COLO668 (cell line): ENCODE results near the gene R3HDM2.
"Not testable (repeated sequence)": the region's sequence is repeated elsewhere in the genome, so short reads cannot be mapped to it uniquely, and the experiment has no call there.

Source experiments
- DNase-seq: peaks from one replicate; lab custom pipeline; 2025; ENCODE audit not compliant: unreplicated experiment; lab: John Stamatoyannopoulos, UW

R3HDM2 gene

DNA sequence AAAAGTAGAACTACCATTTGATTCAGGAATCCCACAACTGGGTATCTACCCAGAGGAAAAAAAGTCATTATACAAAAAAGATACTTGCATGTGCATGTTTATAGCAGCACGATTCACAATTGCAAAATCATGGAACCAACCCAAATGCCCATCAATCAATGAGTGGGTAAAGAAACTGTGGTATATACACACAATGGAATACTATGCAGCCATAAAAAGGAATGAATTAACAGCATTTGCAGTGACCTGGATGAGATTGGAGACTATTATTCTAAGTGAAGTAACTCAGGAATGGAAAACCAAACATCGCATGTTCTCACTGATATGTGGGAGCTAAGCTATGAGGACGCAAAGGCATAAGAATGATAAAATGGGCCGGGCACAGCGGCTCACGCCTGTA lies 154.6 kb downstream of the R3HDM2 start:
- not testable (repeated sequence) for DNase-seq

DNA sequence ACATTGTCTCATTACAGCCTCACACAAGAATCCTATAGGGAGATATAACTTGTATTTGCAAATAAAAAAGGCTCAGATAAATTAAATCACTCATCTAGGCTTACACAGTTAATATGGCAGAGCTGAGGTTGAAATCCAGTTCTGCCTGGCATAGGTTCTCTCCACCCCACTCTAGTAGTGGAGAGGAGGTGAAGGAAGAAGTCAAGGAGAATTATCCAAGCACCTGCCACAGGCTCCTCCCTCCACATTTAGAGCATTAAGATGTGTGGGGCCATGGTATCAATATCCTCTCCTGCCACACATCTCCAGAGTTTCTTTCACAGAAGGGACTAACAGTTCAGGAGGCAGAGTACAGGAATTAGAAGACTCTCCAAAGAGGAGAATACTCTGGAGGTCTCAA lies 157.3 kb downstream of the R3HDM2 start:
- DNase-seq: no peak

DNA sequence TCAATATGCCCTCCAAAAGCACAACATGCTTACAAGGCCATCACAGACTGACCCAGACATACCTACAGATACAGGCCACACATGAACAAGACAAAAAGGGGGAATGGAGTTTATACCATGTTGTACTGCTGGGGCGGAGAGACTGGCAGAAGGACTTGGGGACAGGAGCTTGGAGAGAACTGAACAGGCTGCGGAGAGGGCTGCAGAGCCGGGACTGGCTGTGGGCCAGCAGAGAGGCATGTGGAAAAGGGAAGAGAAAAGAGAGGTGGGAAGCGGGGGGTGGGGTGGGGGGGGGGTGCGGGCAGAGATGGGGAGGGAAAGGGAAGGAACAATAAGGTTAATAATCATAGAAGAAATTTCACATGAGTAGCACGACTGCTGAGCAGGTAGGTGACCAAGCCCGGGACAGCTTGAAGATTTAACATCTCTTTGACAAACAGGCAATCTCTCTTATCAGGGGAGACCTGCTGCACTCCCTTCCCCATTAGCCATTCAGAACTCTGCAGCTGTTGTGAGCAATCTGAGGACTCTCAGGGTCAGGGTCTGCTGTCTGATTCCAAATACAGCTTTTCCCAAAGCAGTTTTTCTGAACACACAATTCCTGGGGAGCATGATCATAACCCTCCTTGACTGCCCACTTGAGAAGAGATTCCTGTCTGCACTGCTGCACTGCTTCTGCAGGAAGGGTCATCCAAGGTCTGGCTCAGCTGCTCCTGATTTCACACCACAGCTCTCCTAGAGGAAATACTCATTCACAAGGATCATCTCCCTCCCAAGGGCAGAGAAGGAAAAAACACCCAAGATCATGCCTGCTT lies 158.3 kb downstream of the R3HDM2 start:
- no peak for DNase-seq

DNA sequence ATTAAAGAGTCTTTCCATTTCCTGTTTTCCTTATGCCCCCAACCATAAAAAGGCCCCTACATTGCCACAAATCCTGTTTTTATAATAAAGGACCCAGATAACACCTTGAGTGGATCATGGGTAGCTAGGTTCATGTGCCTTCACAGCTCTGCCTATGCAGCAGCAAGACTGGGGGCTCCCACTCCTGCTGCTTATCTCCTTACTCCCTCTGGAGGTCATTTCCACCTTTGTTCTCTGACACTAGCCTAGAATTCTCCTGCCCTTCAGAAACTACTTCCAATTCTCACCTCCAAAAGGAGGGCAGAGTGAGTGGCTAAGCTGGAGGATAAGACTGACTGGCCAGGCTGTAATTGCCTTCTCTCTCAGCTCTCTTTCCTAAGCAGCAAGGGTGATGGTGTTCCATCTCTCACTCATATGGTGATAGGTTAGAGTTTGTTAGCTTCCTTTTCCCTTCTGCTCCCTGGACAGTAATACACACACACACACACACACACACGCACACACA lies 159.8 kb downstream of the R3HDM2 start:
- no peak for DNase-seq

DNA sequence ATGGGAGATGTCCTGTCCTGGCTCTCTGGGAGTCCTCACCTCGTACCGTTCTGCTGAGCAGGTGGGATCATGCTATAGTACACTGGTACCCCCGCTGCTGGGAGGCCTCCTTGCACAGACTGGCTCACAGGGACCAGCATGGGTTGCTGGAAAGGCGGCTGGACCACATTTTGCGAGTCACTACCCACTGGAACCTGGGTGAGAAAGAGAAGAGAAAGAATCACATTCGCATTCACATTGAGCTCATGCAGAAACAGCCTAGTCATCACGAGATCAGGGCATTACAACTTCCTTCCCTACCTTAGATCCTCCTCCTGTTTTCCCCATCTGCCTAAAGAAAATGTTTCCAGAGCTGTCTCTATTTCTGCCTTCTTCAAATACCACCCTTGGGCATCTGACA lies 162.6 kb downstream of the R3HDM2 start:
- DNase-seq: no peak

DNA sequence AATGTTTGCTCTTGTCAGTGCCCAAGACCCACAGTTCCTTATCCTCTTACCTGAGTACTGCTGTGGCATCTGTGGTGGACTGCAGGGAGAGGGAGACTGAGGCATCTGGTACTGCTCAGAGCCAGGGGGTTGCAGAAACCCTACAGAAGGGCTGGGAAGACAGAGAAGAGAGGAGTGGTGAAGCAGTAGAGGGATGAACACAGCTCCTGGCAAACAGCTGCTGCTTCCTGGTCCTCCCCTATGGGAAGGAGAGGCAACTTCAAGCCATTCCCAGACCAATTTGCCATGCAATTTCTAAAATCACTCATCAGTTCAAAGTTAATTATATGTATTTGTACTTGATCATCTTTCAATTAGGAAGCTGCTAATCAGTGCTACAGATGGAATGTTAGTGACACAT lies 164.2 kb downstream of the R3HDM2 start:
- no peak for DNase-seq

DNA sequence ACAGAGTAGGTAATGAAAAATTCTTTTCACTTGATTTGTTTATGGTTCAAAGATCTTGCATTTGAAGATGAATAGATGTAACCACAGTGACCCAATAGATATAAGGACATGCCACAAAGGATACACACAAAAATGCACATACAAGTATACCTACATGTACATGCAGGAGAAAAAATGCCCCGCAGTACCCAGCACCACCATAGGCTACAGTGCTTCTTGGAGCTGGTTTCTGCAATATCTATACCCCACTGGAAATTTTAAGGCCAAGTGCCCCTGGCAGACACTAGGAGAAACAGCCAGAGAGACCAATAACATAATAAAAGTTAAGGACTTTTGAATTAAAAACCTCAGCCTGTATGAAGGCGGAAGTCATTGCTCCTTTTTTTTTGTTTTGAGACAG lies 167.7 kb downstream of the R3HDM2 start:
- no peak for DNase-seq

DNA sequence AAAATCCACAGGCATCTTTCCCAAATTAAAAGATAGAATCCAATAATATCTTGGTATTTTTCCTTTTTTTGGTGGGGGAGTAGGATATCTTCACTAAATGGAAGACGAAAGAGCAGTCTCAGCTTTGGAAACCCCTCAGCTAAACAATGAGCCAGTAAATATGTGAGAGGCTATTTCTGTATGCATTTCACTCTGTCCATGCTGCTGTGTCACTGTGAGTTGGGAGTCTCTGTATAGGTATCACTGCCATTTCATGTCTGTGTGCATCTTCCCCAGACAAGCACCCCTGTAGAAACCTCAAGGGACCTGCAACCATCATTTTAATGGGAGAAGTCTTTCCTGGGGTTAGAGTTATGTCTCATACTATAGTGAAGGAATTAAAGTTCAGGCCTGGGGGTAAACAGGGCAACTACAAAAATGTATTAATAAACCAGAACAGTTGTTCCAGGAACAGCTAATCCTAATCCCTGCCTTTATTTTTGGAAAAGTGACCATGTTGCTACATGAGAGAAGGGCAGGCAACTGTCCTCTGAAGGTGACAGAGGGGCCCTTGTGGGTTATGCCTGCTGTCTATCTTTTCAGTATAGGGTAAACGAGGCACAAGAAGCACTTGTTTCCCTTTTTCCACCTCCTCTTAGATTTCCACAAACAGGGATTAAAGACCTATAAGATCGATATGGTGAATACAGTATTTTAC lies 168.6 kb downstream of the R3HDM2 start:
- no peak for DNase-seq

DNA sequence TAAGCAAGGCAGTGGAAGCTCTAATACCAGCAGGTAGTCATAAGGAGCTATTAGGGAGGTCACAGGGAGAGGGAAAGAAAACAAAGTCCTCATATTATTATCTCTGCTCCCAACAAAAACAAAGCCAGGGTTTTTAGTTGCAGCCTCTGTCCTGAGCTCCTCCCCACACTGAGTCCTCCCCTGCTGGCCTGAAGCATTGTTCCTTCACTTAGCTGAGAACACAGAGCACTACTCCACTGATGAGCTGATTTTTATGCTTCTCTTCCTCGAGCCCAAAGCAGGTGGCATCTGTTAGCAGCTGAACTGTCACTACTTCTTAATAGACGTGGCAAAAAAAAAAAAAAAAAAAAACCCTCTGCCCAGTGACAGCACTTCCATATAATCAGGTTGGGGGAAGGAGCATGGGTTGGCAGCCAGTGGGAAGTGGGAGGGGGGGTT lies 169.4 kb downstream of the R3HDM2 start:
- DNase-seq: peak; percentile 17

DNA sequence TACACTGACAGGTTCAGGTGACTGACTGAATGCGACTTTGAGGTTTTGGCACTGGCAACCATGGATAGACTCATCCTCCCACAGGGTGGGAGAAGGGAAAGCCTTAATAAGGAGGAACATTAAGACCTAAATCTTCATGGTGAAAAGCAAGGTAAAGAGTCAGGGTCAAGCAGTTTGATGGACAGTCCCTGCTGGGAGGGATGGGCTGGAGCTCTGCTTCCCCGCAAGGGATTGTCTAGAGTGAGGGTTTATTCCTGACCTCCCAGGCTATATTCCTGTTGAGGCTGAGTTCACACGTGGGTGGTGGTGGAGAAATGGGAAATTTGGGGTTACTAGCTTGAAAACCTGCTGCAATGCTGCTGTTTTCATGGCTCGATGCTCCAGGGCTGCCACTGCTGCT lies 170.5 kb downstream of the R3HDM2 start:
- DNase-seq: no peak

DNA sequence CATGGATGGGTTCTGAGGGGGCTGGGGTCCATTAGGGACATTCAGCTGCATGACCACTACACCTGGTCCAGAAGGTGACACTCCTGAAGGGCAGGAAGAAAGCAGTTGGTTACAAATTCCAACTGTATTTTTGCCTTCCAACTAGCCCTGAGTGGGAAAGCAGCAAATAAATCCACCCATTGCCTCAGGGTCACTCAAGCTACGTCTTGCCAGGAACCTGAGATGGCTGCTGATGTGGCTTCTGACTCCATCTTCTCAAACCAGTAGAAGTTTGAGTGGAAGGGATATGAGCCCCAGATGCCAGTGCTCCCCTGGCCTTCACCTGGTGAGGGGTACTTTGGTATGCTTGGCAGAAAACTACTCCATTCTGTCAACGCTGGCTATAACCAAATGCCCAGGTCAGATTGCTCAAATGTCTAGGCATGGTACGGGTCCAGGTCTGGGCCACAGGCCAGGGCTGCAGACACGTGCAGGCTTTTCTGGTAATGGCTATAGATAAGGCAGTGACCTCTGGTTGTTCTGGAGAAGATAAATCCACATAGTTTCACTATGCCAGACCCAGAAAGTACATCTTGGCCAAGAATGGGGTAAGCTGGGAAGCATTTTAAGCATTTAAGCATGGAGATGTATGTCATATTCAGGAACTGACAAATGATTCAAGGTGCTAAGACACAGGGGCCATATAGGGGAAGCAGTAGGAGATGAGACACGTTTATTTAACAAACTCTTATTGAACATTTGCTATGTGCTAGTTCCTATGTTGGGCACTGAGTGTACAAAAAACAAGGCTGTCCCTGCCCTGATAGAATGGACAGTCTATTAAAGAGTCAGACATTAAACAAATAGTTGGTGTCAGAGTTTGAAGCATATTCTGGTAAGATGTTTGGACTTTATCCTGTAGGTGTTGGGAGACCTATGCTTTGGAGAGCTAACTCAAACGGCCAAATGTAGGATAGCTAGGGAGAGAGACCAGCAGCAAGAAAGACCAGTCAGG lies 171.6 kb downstream of the R3HDM2 start:
- DNase-seq: no peak

DNA sequence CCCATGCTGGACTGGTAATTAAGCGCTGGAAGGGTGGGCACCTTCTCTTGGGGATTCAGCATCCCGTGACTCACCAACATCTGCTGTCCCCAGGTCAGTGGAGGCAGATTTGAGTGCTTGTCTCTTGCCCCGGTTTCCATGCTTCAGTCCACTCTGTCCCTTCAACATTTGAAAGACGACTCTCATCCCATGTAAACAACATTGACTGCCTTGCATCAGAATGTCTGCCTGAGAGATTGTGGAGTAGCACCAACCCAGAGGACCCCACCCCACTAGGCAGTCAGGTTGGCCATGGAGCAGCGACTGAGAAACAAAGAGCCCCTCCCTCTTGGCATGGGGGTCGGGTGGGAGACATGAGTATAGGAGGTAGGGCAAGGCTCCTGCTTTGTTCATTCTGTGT lies 174.9 kb downstream of the R3HDM2 start:
- no peak for DNase-seq

DNA sequence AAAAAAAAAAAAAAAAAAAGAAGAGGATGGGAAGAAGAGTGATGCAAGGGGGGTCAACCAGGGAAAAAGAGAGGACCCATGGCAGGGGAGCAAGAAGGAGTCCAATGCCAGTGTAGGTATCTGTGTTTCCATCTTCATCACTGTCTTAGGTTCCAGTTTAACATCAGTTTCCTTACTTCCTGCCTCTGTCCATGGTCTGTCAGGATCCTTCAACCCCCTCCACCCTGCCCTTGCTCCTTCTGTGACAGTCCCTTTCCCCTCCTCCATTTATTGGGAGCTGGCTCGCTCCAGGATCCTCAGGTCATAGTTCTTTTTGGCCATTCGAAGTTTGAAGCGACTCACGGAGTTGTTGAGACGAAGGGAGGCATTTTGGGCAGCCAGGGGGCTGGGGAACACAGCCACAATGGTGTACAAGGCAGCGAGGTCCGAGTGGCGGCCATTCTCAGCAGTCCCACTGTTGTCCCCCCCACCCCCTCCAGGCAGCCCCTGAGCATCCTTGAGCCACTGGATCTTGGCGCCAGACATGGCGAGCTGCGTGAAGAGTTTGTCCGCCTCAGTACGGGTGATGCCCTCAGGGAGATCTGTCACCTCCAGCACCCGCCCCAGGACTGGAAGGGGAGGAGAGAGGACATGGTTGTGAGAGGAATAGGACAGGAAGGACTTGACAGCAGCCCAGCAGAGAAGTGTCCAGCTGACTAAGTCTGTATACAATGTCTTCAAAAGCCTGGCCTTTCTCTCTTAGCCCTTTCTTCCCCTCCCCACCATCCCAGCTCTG lies 176.2 kb downstream of the R3HDM2 start:
- no peak for DNase-seq

DNA sequence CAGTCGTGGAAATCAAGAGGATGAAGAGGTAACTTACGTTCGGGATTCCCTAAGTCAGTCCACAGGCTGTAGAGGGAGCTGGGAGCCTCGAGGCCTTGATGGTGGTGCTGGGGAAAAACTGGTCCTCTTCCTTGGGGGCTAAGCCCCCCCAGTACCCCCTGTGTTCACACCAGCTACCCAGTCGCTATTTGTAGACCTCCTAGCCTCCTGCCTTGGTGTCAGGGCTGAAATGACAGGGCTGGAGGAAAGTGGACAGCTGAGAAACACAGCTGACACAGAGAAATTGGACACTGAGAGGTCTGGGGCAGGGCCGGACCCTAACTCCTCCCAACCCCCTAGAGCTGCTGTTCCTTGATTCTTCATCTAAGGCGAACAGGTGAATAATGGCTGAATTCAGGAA lies 179.9 kb downstream of the R3HDM2 start, which contains the start of gene STAC3:
Gene STAC3, minus strand, starts transcription at position 232 of the 400 bp plus-strand sequence. CDS start 1,551 bp downstream, outside the sequence.
- DNase-seq: no peak

DNA sequence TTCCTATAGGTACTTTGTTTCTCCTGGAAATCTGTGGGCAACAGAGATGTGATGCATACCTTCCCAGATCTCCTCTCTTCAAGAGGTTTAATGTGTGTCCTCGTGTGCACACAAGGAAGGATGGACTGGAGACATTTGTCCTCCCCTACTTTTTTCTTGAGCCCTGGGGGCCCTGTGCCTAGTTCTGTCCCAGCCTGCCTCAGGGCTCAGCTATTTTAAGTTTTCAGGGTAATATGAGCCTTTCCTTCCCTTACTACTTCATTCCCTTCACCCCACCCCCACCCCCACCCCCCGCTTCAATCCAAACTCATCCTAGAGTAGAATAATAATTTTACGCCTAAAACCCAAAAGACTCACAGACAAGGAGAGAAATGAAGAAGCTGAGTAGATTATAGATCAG lies 180.3 kb downstream of the R3HDM2 start:
- no peak for DNase-seq

DNA sequence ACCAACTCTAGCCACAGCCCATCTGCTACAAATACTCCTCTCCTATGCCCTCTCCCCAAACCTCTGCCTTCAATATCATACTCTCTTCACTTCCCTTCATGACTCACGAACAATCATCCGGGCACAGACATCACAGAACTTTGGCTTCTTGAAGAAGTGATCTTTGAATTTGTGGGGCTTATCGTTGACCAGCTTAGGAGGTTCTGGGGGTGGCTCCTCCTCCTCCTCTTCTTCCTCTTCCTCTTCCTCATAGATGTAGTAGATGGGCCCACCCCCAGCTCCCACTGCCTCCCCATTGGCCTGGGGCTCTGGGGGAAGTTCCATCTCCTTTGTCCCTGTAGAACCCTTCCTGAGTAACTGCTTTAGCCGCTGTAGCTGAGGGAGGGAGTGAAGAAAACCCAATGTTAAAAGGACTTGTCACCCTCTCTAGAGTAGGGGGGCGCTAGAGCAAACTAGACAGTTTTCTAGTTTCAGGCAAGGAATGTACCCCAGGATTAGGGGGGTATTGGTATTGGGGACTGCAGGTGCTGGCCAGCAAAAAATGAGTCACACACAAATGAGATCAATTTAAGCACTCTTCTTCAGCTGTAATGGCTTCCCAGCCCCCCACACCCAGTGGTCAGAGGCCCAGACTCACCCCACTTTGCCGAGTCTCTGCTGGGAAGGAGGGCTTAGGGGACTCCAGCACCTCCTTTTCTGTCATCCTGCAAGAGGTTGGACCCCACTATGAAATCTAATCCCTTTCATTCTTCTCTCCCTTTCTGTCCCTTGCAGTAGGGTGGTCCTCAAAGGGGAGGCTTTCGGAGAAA lies 181.7 kb downstream of the R3HDM2 start:
- DNase-seq: no peak

DNA sequence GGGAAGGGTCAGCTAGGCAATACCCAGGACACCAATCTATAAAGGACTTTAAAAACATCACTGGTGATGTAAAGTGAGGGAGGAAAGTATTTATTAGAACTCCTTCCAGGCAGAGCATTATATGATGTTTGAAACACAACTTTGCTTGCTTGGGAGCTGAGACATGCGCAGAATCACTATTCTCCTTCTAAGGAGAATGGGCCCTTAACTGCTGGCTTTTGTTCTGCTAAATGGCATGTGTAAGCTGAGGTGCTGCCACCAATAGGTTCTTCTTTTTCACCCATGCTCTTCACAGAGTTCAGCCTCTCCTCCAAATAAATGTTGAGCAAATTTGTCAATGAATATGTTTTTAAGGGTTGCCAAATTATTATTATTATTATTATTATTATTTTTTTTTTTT lies 183.8 kb downstream of the R3HDM2 start:
- no peak for DNase-seq

DNA sequence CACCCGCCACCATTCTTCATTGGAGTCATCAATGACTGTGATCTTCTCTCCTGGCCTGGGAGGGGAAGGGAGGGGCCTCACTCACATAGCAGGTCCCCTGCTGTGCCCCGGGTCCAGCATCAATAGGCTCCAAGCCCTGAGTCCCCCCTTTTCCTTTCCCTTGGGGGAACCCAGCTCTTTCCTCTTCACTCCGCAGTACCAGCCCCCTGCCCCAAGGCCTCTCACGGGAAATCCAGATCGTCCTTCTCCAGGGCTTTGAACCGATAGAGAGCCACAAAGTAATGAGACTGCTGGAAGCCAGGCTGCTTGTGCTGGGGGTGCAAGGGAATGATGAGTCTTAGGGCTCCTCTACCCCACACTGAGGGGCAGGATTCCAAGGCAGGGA lies 186.5 kb downstream of the R3HDM2 start:
- no peak for DNase-seq

DNA sequence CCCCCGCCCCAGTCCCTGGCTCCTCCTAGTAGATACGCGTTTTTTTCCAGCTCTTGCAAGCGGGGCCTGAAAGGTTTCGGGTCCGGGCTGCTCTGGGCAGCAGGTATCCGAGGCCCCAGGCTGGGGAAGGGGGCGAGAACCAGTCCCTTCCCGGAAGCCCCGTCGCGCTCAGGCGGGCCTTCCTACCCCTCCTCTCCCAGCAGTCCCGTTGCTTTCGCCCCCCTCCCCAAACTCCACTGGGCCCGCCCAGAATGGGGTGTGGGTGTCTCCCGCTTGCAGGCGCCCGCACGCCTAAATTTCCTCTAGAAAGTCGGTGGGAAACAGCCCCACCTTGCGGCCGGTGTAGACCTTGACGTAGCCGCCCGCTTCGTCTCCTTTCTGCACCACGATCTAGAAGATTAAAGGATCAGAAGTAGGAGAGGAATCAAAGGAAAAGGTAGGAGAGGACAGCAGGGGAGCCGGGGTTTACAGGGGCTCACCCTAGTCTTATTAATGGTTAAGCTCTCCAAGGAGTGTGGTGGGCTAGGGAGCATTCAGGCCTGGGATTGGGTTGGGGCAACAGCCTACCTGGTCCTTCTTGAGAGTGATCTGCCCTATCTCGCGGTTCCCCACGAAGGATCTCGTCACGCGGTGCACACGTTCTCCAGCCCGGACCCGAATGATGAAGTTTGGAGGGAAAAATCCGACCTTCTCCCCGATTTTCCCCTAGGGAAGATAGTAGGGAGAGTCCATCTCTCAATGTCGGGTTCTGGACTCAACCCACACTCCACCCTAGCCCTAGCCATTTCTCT lies 187.1 kb downstream of the R3HDM2 start:
- DNase-seq: peak; percentile 82
